A549 (cell line): ENCODE measurements around the gene UNCX.
"Not testable (repeated sequence)": the region's sequence is repeated elsewhere in the genome, so short reads cannot be mapped to it uniquely, and the experiment has no call there.

Experiments
- BCL3 ChIP-seq: fragments of >200 bp; sonication (Bioruptor Twin); formaldehyde crosslinking; IDR thresholded peaks from 3 replicates; pipeline ENCODE4 v1.6.1; 2016
- CEBPB ChIP-seq, 2 experiments: fragments of >200 bp in 1 of 2; sonication (Bioruptor Twin) in 1 of 2; formaldehyde crosslinking in 1 of 2; IDR thresholded peaks; 2 replicates each; pipeline ENCODE4 v1.6.1; 2012 to 2016
- CTCF ChIP-seq: fragments of >200 bp; sonication (Bioruptor Twin); formaldehyde crosslinking; IDR thresholded peaks from 3 replicates; pipeline ENCODE4 v1.5.1; 2016
- EHMT2 ChIP-seq: fragments of 200-600 bp; sonication (generic); IDR thresholded peaks from 2 replicates; pipeline ENCODE4 v1.6.1; 2016; ENCODE audit warnings: antibody characterized with exemption, low read depth, mild to moderate bottlenecking, moderate library complexity
- EP300 ChIP-seq, 2 experiments: fragments of >200 bp; sonication (Bioruptor Twin); formaldehyde crosslinking; IDR thresholded peaks; 2 replicates in 1 of 2; 3 replicates in 1 of 2; pipeline ENCODE4 v1.6.1; 2016 to 2017
- KDM1A ChIP-seq: fragments of 200-600 bp; sonication (generic); IDR thresholded peaks from 2 replicates; pipeline ENCODE4 v1.6.1; 2016; ENCODE audit warnings: low read depth, mild to moderate bottlenecking
- PBX3 ChIP-seq: IDR thresholded peaks from 2 replicates; pipeline ENCODE4 v1.6.1; 2012
- POLR2A ChIP-seq: IDR thresholded peaks from 2 replicates; pipeline ENCODE4 v1.6.1; 2012; ENCODE audit warnings: mild to moderate bottlenecking, low read length
- POLR2AphosphoS2 ChIP-seq: conservative IDR thresholded peaks from 2 replicates; pipeline ENCODE4 v1.6.1; 2012; ENCODE audit warnings: low read length, improper control_type of control experiment, inconsistent platforms
- SMC3 ChIP-seq: fragments of >200 bp; sonication (Bioruptor Twin); formaldehyde crosslinking; IDR thresholded peaks from 3 replicates; pipeline ENCODE4 v1.6.1; 2018; ENCODE audit warnings: inconsistent platforms
- SREBF2 ChIP-seq: fragments of 450-650 bp; IDR thresholded peaks from 2 replicates; pipeline ENCODE4 v1.6.1; 2014; ENCODE audit warnings: mild to moderate bottlenecking, moderate library complexity

- TF ChIP-seq EP300 (IDR thresholded peaks at IDR 0.05); EHMT2; CTCF; POLR2AphosphoS2; BCL3; KDM1A; SMC3; CEBPB (IDR thresholded peaks at IDR 0.05); SREBF2; POLR2A; PBX3: not testable (repeated sequence)
These were observed 36.2 kb upstream of the UNCX start for GRCh38 chr7:1196441-1196840.
